ENCODE measurements around the gene CPA5. TPM values are rescaled to one million over a fixed set of nuclear protein-coding genes. Genes with fewer than 3 reads are reported as not detected.

The CPA5 gene
- total and polyA plus RNA-seq, 2 of the 8 experiments (the other 6 are each of a cell fraction or from before 2014, with no cell fraction given): 0.12 TPM; not detected in 1

- no peaks in the 10 kb centered on the region for H3K27me3 ChIP-seq (replicated peaks in 1 of 4; ENCODE audit: control insufficient read depth in 3 of 4, extremely low read depth in 1 of 4, insufficient read depth in 3 of 4, low read length in 3 of 4)
- H2AK5ac ChIP-seq (ENCODE audit: low read depth, low read length): no peak overlapping the region
- no peak overlapping the region for H2BK5ac ChIP-seq (ENCODE audit: low read depth, low read length)
- no peak overlapping the region for H4K8ac ChIP-seq (ENCODE audit: extremely low read depth, insufficient read depth, low read length)
- TF ChIP-seq EGR1 (IDR thresholded peaks at IDR 0.05; ENCODE audit: borderline replicate concordance, low read depth, low read length) (no peak), TEAD4 (IDR thresholded peaks at IDR 0.05; ENCODE audit: low read depth, low read length) (no peak), USF2 (IDR thresholded peaks at IDR 0.05; ENCODE audit: low read length) (no peak), JUN (IDR thresholded peaks at IDR 0.05; ENCODE audit: low read depth, low read length) (no peak), CTBP2 (IDR thresholded peaks at IDR 0.05; ENCODE audit: borderline replicate concordance, insufficient read depth, insufficient read length, low read length) (no peak), RFX5 (IDR thresholded peaks at IDR 0.05; ENCODE audit: borderline replicate concordance, low read depth, low read length) (no peak), KDM1A (IDR thresholded peaks at IDR 0.05; ENCODE audit: borderline replicate concordance, low read length) (no peak), POLR2A (IDR thresholded peaks at IDR 0.05; ENCODE audit: control extremely low read depth in 1 of 2, low read depth in 2 of 2, low read length in 2 of 2) (no peak), RNF2 (IDR thresholded peaks at IDR 0.05; ENCODE audit: borderline replicate concordance, low read depth, low read length, missing control alignments, poor library complexity, severe bottlenecking) (no peak), NANOG (IDR thresholded peaks at IDR 0.05; ENCODE audit: insufficient read depth, low read depth, low read length, poor library complexity, severe bottlenecking) (no peak), CBX8 (IDR thresholded peaks at IDR 0.05; ENCODE audit: borderline replicate concordance, low read depth, low read length) (no peak)
- ChIA-PET POLR2A (ENCODE audit: partially characterized antibody) (interaction anchor here (1.0 kb wide), 1 partner anchor 121 kb away, joined by 3 read pairs; no protein-coding TSS in a partner anchor), CTCF (ENCODE audit: partially characterized antibody) (interaction anchor here (0.6 kb wide), 1 partner anchor 145 kb away, joined by 3 read pairs; no protein-coding TSS in a partner anchor)
- H3K4me1 ChIP-seq (replicated peaks in 1 of 4; ENCODE audit: control insufficient read depth in 3 of 4, insufficient read depth in 4 of 4, low read length in 3 of 4): peaks cover 2 to 17% (median 11%) of the 10 kb centered on the region in 4 experiments
- 88% methylated on average over 4 of the region's 4 CpGs; no CpG with 5 or more reads in 1 of the 2 experiments for WGBS, 2 experiments (ENCODE audit: extremely low coverage in 1 of 2, insufficient coverage in 1 of 2, insufficient read length in 1 of 2, insufficient replicate concordance in 2 of 2, low coverage in 1 of 2, low lambda C conversion rate in 2 of 2, missing lambda C conversion rate in 1 of 2)
- no peak overlapping the region for H3K4me2 ChIP-seq (ENCODE audit: insufficient read depth in 1 of 2, low read depth in 2 of 2, low read length in 2 of 2)
- no peak overlapping the region for H4K91ac ChIP-seq (replicated peaks; ENCODE audit: insufficient read length, low read length)
- H3K27ac ChIP-seq (ENCODE audit: low read depth, low read length): no peak overlapping the region
- H4K5ac ChIP-seq (ENCODE audit: insufficient read length, low read depth, low read length): no peak overlapping the region
- no peak overlapping the region for H3K18ac ChIP-seq (ENCODE audit: extremely low read depth, low read length)
- H3K14ac ChIP-seq (ENCODE audit: insufficient read length): no peak overlapping the region
- H3K4ac ChIP-seq (replicated peaks; ENCODE audit: insufficient read length, low read depth, low read length): no peak overlapping the region
- no peak overlapping the region for H3K4me3 ChIP-seq (ENCODE audit: extremely low read depth in 1 of 4, insufficient read depth in 2 of 4, low read depth in 3 of 4, low read length in 4 of 4)
- H2BK12ac ChIP-seq (ENCODE audit: low read depth, low read length): no peak overlapping the region
- no peak for DNase-seq (ENCODE audit: low read depth in 1 of 2, low spot score in 2 of 2)
- H3K56ac ChIP-seq (replicated peaks; ENCODE audit: insufficient read length, low read depth, low read length): no peak overlapping the region
- H3K36me3 ChIP-seq (ENCODE audit: control insufficient read depth in 2 of 4, insufficient read depth in 4 of 4, low read length in 3 of 4): no peaks in the 10 kb centered on the region
- no peaks in the 10 kb centered on the region for H3K79me1 ChIP-seq (ENCODE audit: low read depth, low read length)
- H3K9me3 ChIP-seq (ENCODE audit: insufficient read depth in 2 of 2, low read depth in 1 of 2, low read length in 1 of 2): no peaks in the 10 kb centered on the region
- no peak overlapping the region for H2BK120ac ChIP-seq (replicated peaks; ENCODE audit: low read depth, low read length)
- no peaks in the 10 kb centered on the region for H4K20me1 ChIP-seq (replicated peaks in 1 of 2; ENCODE audit: control insufficient read depth in 1 of 2, insufficient read depth in 2 of 2, low read length in 2 of 2)
- H3K9ac ChIP-seq (replicated peaks in 1 of 4; ENCODE audit: extremely low read depth in 1 of 4, low read depth in 3 of 4, low read length in 3 of 4): no peak overlapping the region
- no peak overlapping the region for H2BK20ac ChIP-seq (ENCODE audit: low read length)
- no peak for FAIRE-seq
- no peak overlapping the region for H2AFZ ChIP-seq (ENCODE audit: low read length)
- H3K23me2 ChIP-seq (ENCODE audit: low read depth, low read length): no peaks in the 10 kb centered on the region
- no peak overlapping the region for H2BK15ac ChIP-seq (ENCODE audit: low read length)
- no peak overlapping the region for H3K23ac ChIP-seq (ENCODE audit: insufficient read length)
- H3K79me2 ChIP-seq (ENCODE audit: control insufficient read depth in 1 of 2, insufficient read depth in 2 of 2, low read length in 2 of 2): no peaks in the 10 kb centered on the region
These were observed 2.7 kb upstream of the CPA5 start for GRCh38 chr7:130341882-130342281.

Data from H1 (cell line).